ENCODE measurements around the gene GADD45G. TPM values are rescaled to one million over a fixed set of nuclear protein-coding genes. Genes with fewer than 3 reads are reported as not detected.

Gene GADD45G
- polyA plus RNA-seq, 3 donors = 1.1 to 9.0 (median 1.3) TPM

- DNase-seq = no peak
- WGBS (ENCODE audit: insufficient coverage) = 86% methylated on average over 11 of the region's 13 CpGs
- Histone ChIP-seq H2AFZ (ENCODE audit: insufficient read depth, low read depth, low read length, poor library complexity, severe bottlenecking) (no peak overlapping the region), H3K4me2 (replicated peaks; ENCODE audit: extremely low read depth, low read length, poor library complexity, severe bottlenecking) (no peak overlapping the region), H3K4me3 (replicated peaks in 1 of 3; ENCODE audit: low read depth in 2 of 3, low read length in 3 of 3) (no peak overlapping the region), H3K9ac (ENCODE audit: insufficient read depth, low read length, poor library complexity, severe bottlenecking) (no peak overlapping the region), H3K4me1 (ENCODE audit: control insufficient read depth in 1 of 2, insufficient read depth in 2 of 2, low read length in 2 of 2) (no peaks in the 10 kb centered on the region), H4K20me1 (ENCODE audit: insufficient read depth, low read length) (no peaks in the 10 kb centered on the region), H3K79me2 (ENCODE audit: insufficient read depth, low read length) (no peaks in the 10 kb centered on the region), H3K9me3 (replicated peaks in 1 of 2; ENCODE audit: control insufficient read depth in 1 of 2, insufficient read depth in 1 of 2, low read length in 2 of 2) (no peaks in the 10 kb centered on the region), H3K27ac (ENCODE audit: low read depth in 1 of 2, low read length in 2 of 2) (no peak overlapping the region), H3K36me3 (replicated peaks in 1 of 2; ENCODE audit: control insufficient read depth in 1 of 2, insufficient read depth in 2 of 2, low read length in 2 of 2) (no peaks in the 10 kb centered on the region), H3K27me3 (ENCODE audit: control insufficient read depth in 2 of 2, insufficient read depth in 2 of 2, low read length in 2 of 2) (no peaks in the 10 kb centered on the region)
- H3K27ac Mint-ChIP-seq = no peak overlapping the region
- no peaks in the 10 kb centered on the region for H3K36me3 Mint-ChIP-seq
- TF ChIP-seq CTCF (IDR thresholded peaks at IDR 0.05) = no peak
- intact Hi-C loops (cut with micrococcal nuclease) = no loop called here
- peaks cover 0 to 1% (median 0%) of the 10 kb centered on the region in 7 donors for H3K9me3 Mint-ChIP-seq
- H3K4me1 Mint-ChIP-seq = peaks cover 2% of the 10 kb centered on the region
- H3K4me3 Mint-ChIP-seq = no peak overlapping the region
- H3K27me3 Mint-ChIP-seq (ENCODE audit: low read depth in 3 of 3) = peaks cover 5 to 13% (median 9%) of the 10 kb centered on the region in 3 donors
Measured at GRCh38 chr9:89596937-89597555, 7.8 kb upstream of the GADD45G start.

GRCh38 chr9:89597711-89598362 lies 7.0 kb upstream of the GADD45G start:
- no peaks in the 10 kb centered on the region for H3K36me3 ChIP-seq (replicated peaks in 1 of 2; ENCODE audit: control insufficient read depth in 1 of 2, insufficient read depth in 2 of 2, low read length in 2 of 2)

More at GRCh38 chr9:89597711-89598362, 7.0 kb upstream of the GADD45G start:
- no peak overlapping the region for H3K4me3 ChIP-seq (replicated peaks in 1 of 3; ENCODE audit: low read depth in 2 of 3, low read length in 3 of 3)
- peak; percentile 79 for TF ChIP-seq CTCF (IDR thresholded peaks at IDR 0.05)
- H3K27me3 ChIP-seq (ENCODE audit: control insufficient read depth in 2 of 2, insufficient read depth in 2 of 2, low read length in 2 of 2) = no peaks in the 10 kb centered on the region
- peaks cover 3% of the 10 kb centered on the region for H3K4me1 Mint-ChIP-seq
- peaks cover 3 to 13% (median 6%) of the 10 kb centered on the region in 3 donors for H3K27me3 Mint-ChIP-seq (ENCODE audit: low read depth in 3 of 3)
- H3K9me3 ChIP-seq (replicated peaks in 1 of 2; ENCODE audit: control insufficient read depth in 1 of 2, insufficient read depth in 1 of 2, low read length in 2 of 2) = no peaks in the 10 kb centered on the region
- intact Hi-C loops (cut with micrococcal nuclease) = loop anchor here (2.0 kb wide), 1 partner anchor 505 kb away; no protein-coding TSS in a partner anchor
- peak overlapping the region in 1 of 7 donors; percentile 45 for H3K27ac Mint-ChIP-seq
- H3K4me3 Mint-ChIP-seq = no peak overlapping the region
- H3K4me2 ChIP-seq (replicated peaks; ENCODE audit: extremely low read depth, low read length, poor library complexity, severe bottlenecking) = no peak overlapping the region
- 59% methylated on average over 4 of the region's 7 CpGs for WGBS (ENCODE audit: insufficient coverage)
- H4K20me1 ChIP-seq (ENCODE audit: insufficient read depth, low read length) = no peaks in the 10 kb centered on the region
- H3K4me1 ChIP-seq (ENCODE audit: control insufficient read depth in 1 of 2, insufficient read depth in 2 of 2, low read length in 2 of 2) = peaks cover under 1 to 2% of the 10 kb centered on the region in 2 donors
- no peak overlapping the region for H3K27ac ChIP-seq (ENCODE audit: low read depth in 1 of 2, low read length in 2 of 2)
- no peaks in the 10 kb centered on the region for H3K36me3 Mint-ChIP-seq
- H2AFZ ChIP-seq (ENCODE audit: insufficient read depth, low read depth, low read length, poor library complexity, severe bottlenecking) = no peak overlapping the region
- H3K9me3 Mint-ChIP-seq = peaks cover 0 to 1% (median 0%) of the 10 kb centered on the region in 7 donors
- DNase-seq = peak; percentile 42 to 62 (median 59)
- no peaks in the 10 kb centered on the region for H3K79me2 ChIP-seq (ENCODE audit: insufficient read depth, low read length)
- H3K9ac ChIP-seq (ENCODE audit: insufficient read depth, low read length, poor library complexity, severe bottlenecking) = no peak overlapping the region
